H1 (cell line): Measurements from ENCODE around the gene FOXO6. TPM values are rescaled to one million over a fixed set of nuclear protein-coding genes. Genes with fewer than 3 reads are reported as not detected.

ENCODE experiments used
- CTCF ChIA-PET: fragments of 300-600 bp; sonication (Branson Sonifier 250); formaldehyde crosslinking; loops from one replicate; lab custom pipeline; 2021; ENCODE audit not compliant: partially characterized antibody; lab: Charles Lee
- POLR2A ChIA-PET: fragments of 300-600 bp; sonication (Branson Sonifier 250); formaldehyde crosslinking; loops from one replicate; lab custom pipeline; 2021; ENCODE audit warnings: inconsistent platforms; ENCODE audit not compliant: partially characterized antibody; lab: Charles Lee
- DNase-seq, 2 experiments: peaks; one replicate each; pipeline versions ENCODE4 v3.0.0 to v3.0.0-alpha.2; 2010 to 2022; ENCODE audit warnings: low spot score in 2 of 2, low read depth in 1 of 2, mixed read lengths in 1 of 2
- FAIRE-seq: peaks from 2 replicates; lab custom pipeline; 2011; peaks lifted over from hg19 to GRCh38; lab: Jason Lieb, UNC
- H2AFZ ChIP-seq: 2 replicates; pipeline ENCODE4 v1.8.1; 2012; ENCODE audit warnings: low read length, inconsistent platforms
- H2AK5ac ChIP-seq: 2 replicates; pipeline ENCODE4 v1.6.1; 2013; ENCODE audit warnings: low read depth, low read length
- H2BK120ac ChIP-seq: replicated peaks from 2 replicates; pipeline ENCODE3; 2013; ENCODE audit warnings: low read depth, low read length, inconsistent platforms
- H2BK12ac ChIP-seq: 2 replicates; pipeline ENCODE4 v1.6.1; 2013; ENCODE audit warnings: low read depth, low read length
- H2BK15ac ChIP-seq: 2 replicates; pipeline ENCODE4 v1.6.1; 2013; ENCODE audit warnings: low read length
- H2BK20ac ChIP-seq: 2 replicates; pipeline ENCODE4 v1.6.1; 2013; ENCODE audit warnings: low read length
- H2BK5ac ChIP-seq: 2 replicates; pipeline ENCODE4 v1.6.1; 2013; ENCODE audit warnings: low read depth, low read length
- H3K14ac ChIP-seq: 2 replicates; pipeline ENCODE4 v1.6.1; 2013; ENCODE audit warnings: inconsistent platforms; ENCODE audit not compliant: insufficient read length
- H3K18ac ChIP-seq: 2 replicates; pipeline ENCODE4 v1.6.1; 2013; ENCODE audit warnings: low read length; ENCODE audit errors: extremely low read depth
- H3K23ac ChIP-seq: 2 replicates; pipeline ENCODE4 v1.6.1; 2013; ENCODE audit warnings: inconsistent platforms; ENCODE audit not compliant: insufficient read length
- H3K23me2 ChIP-seq: 2 replicates; pipeline ENCODE4 v1.6.1; 2013; ENCODE audit warnings: low read depth, low read length
- H3K27ac ChIP-seq: 2 replicates; pipeline ENCODE4 v1.6.1; 2011; ENCODE audit warnings: low read depth, low read length, inconsistent platforms
- H3K27me3 ChIP-seq, 4 experiments: replicated peaks in 1 of 4; 1 replicate in 1 of 4; 2 replicates in 3 of 4; pipeline versions ENCODE4 v1.6.1 to v1.8.1; 2011 to 2013; ENCODE audit warnings: low read length in 3 of 4, mild to moderate bottlenecking in 3 of 4, inconsistent platforms in 2 of 4, mixed read lengths in 2 of 4, moderate library complexity in 1 of 4; ENCODE audit not compliant: control insufficient read depth in 3 of 4, insufficient read depth in 3 of 4; ENCODE audit errors: extremely low read depth in 1 of 4
- H3K36me3 ChIP-seq, 4 experiments: 2 replicates each; pipeline versions ENCODE4 v1.6.1 to v1.8.1; 2011 to 2013; ENCODE audit warnings: mild to moderate bottlenecking in 4 of 4, low read length in 3 of 4, moderate library complexity in 2 of 4, control low read depth in 1 of 4, inconsistent platforms in 1 of 4; ENCODE audit not compliant: insufficient read depth in 4 of 4, control insufficient read depth in 2 of 4
- H3K4ac ChIP-seq: replicated peaks from 2 replicates; pipeline ENCODE3; 2013; ENCODE audit warnings: low read length, low read depth, mixed read lengths, inconsistent platforms; ENCODE audit not compliant: insufficient read length
- H3K4me1 ChIP-seq, 4 experiments: replicated peaks in 1 of 4; 1 replicate in 1 of 4; 2 replicates in 3 of 4; pipeline versions ENCODE4 v1.6.1 to v1.8.1; 2011 to 2013; ENCODE audit warnings: low read length in 3 of 4, inconsistent platforms in 2 of 4, mixed read lengths in 1 of 4; ENCODE audit not compliant: insufficient read depth in 4 of 4, control insufficient read depth in 3 of 4
- H3K4me2 ChIP-seq, 2 experiments: 2 replicates each; pipeline versions ENCODE4 v1.6.1 to v1.8.1; 2011 to 2013; ENCODE audit warnings: low read depth in 2 of 2, low read length in 2 of 2, control low read depth in 1 of 2, inconsistent platforms in 1 of 2, mild to moderate bottlenecking in 1 of 2; ENCODE audit not compliant: insufficient read depth in 1 of 2
- H3K4me3 ChIP-seq, 4 experiments: fragments of 200-600, 300-600 bp in 1 of 4; sonication (generic), shearing (Covaris generic), sonication (Bioruptor Twin) in 1 of 4; 2 replicates each; pipeline versions ENCODE4 v1.5.1 to v1.8.1; 2011 to 2016; ENCODE audit warnings: low read length in 4 of 4, low read depth in 3 of 4, control low read depth in 2 of 4, inconsistent platforms in 2 of 4, mild to moderate bottlenecking in 2 of 4, mixed read lengths in 1 of 4, moderate library complexity in 1 of 4; ENCODE audit not compliant: insufficient read depth in 2 of 4; ENCODE audit errors: extremely low read depth in 1 of 4
- H3K56ac ChIP-seq: replicated peaks from 2 replicates; pipeline ENCODE3; 2013; ENCODE audit warnings: low read depth, mild to moderate bottlenecking, mixed read lengths, low read length, inconsistent platforms; ENCODE audit not compliant: insufficient read length
- H3K79me1 ChIP-seq: 2 replicates; pipeline ENCODE4 v1.6.1; 2013; ENCODE audit warnings: low read depth, low read length, control low read depth
- H3K79me2 ChIP-seq, 2 experiments: 2 replicates each; pipeline versions ENCODE4 v1.6.1 to v1.8.1; 2012 to 2013; ENCODE audit warnings: low read length in 2 of 2, mild to moderate bottlenecking in 2 of 2, inconsistent platforms in 1 of 2; ENCODE audit not compliant: insufficient read depth in 2 of 2, control insufficient read depth in 1 of 2
- H3K9ac ChIP-seq, 4 experiments: replicated peaks in 1 of 4; 1 replicate in 1 of 4; 2 replicates in 3 of 4; pipeline versions ENCODE4 v1.6.1 to v1.8.1; 2011 to 2013; ENCODE audit warnings: low read depth in 3 of 4, low read length in 3 of 4, control low read depth in 2 of 4, mild to moderate bottlenecking in 2 of 4, moderate library complexity in 2 of 4, inconsistent platforms in 1 of 4; ENCODE audit errors: extremely low read depth in 1 of 4
- H3K9me3 ChIP-seq, 2 experiments: 2 replicates each; pipeline versions ENCODE4 v1.6.1 to v1.8.1; 2012 to 2013; ENCODE audit warnings: mild to moderate bottlenecking in 2 of 2, moderate library complexity in 2 of 2, control low read depth in 1 of 2, inconsistent platforms in 1 of 2, low read depth in 1 of 2, low read length in 1 of 2, mixed read lengths in 1 of 2; ENCODE audit not compliant: insufficient read depth in 2 of 2
- H4K20me1 ChIP-seq, 2 experiments: replicated peaks in 1 of 2; 2 replicates each; pipeline versions ENCODE3 to v1.8.1; 2011 to 2013; ENCODE audit warnings: inconsistent platforms in 2 of 2, low read length in 2 of 2, mild to moderate bottlenecking in 1 of 2; ENCODE audit not compliant: insufficient read depth in 2 of 2, control insufficient read depth in 1 of 2
- H4K5ac ChIP-seq: 2 replicates; pipeline ENCODE4 v1.6.1; 2013; ENCODE audit warnings: low read length, low read depth, mixed read lengths, inconsistent platforms; ENCODE audit not compliant: insufficient read length
- H4K8ac ChIP-seq: 2 replicates; pipeline ENCODE4 v1.8.0; 2013; ENCODE audit warnings: mild to moderate bottlenecking, moderate library complexity, low read length, inconsistent platforms; ENCODE audit not compliant: insufficient read depth; ENCODE audit errors: extremely low read depth
- H4K91ac ChIP-seq: replicated peaks from 2 replicates; pipeline ENCODE3; 2013; ENCODE audit warnings: low read length, mixed read lengths, inconsistent platforms; ENCODE audit not compliant: insufficient read length
- GABPA ChIP-seq: IDR thresholded peaks from 2 replicates; pipeline ENCODE4 v1.6.1; 2011; ENCODE audit warnings: mild to moderate bottlenecking, low read length, moderate library complexity, borderline replicate concordance; ENCODE audit not compliant: insufficient read depth
- TEAD4 ChIP-seq: IDR thresholded peaks from 2 replicates; pipeline ENCODE4 v1.6.1; 2012; ENCODE audit warnings: low read depth, low read length, inconsistent platforms, mixed read lengths
- WGBS, 2 experiments: shearing (Covaris generic) in 1 of 2; methylation state at CpG; one replicate each; pipeline versions ENCODE4 v1.1.6 to v1.1.7; 2013 to 2015; ENCODE audit warnings: low lambda C conversion rate in 2 of 2, mixed read lengths in 2 of 2, inconsistent platforms in 1 of 2, low coverage in 1 of 2, missing lambda C conversion rate in 1 of 2; ENCODE audit not compliant: insufficient replicate concordance in 2 of 2, insufficient coverage in 1 of 2, insufficient read length in 1 of 2; ENCODE audit errors: extremely low coverage in 1 of 2, missing lambda C conversion rate in 1 of 2; 5-methylcytosine and 5-hydroxymethylcytosine counted together
- polyA plus RNA-seq, 7 experiments: library from polyadenylated mRNA; depleted of rRNA in 3 of 7; stranded (reverse) in 5 of 7; unstranded in 2 of 7; fragments of >200 nt in 5 of 7; fragments of 200-250 nt in 2 of 7; gene quantifications; 1 replicate in 5 of 7; 2 replicates in 1 of 7; 4 replicates in 1 of 7; pipeline versions ENCODE4 v1.2.1 to v1.2.3, GENCODE V29; 2011 to 2013; ENCODE audit warnings: missing spikeins in 2 of 7, mixed read lengths in 2 of 7
- total RNA-seq: library from RNA; stranded (reverse); fragmentation: NEBNext Ultra II Directional; extraction: Animal tissue kit (Norgen Biotek cat#: 25700); gene quantifications from 2 replicates; pipeline ENCODE4 v1.2.1, GENCODE V29; 2021

Gene FOXO6
- total and polyA plus RNA-seq, 2 of the 8 experiments (the other 6 are each of a cell fraction or from before 2014, with no cell fraction given), result 0.59 to 3.0 TPM

DNA sequence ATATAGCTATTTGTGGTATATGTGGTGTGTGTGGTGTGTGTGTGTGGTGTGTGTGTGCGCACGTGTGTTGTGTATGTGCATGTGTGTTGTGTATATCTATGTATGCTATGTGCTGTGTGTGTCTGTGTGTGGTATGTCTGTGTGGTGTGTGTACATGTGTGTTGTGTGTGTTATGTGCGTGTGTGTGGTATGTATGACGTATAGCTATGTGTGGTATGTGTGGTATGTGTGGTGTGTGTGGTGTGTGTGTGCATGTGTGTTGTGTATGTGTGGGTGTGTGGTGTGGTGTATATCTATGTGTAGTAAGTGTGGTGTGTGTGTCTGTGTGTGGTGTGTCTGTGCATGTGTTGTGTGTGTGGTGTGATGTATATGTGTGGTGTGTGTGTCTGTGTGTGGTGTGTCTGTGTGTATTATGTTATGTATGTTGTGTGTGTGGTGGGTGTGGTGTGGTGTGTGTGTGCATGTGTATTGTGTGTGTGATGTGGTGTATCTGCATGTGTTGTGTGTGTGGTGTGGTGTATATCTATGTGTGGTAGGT, 63.4 kb downstream of the FOXO6 start:
- peak overlapping the region; percentile 97 for H4K91ac ChIP-seq
- no peaks in the 10 kb centered on the region; a peak in 1 of 8 replicates for H3K36me3 ChIP-seq
- H2BK20ac ChIP-seq, result no peak overlapping the region
- no peak overlapping the region for H3K27ac ChIP-seq
- H2BK15ac ChIP-seq, result 0 out of 2 replicates have a peak overlapping the region, but pooled peaks have one; percentile 14
- no peak for TF ChIP-seq GABPA
- peak; percentile 52 for TF ChIP-seq TEAD4
- TF ChIP-seq, all 59 proteins: peak for 1
- H3K56ac ChIP-seq, result peak overlapping the region; percentile 100
- WGBS, 2 experiments, result 83% methylated on average over 4 of the region's 4 CpGs; no CpG with 5 or more reads in 1 of the 2 experiments
- no peak overlapping the region for H2BK5ac ChIP-seq
- ChIA-PET CTCF (interaction anchor here (0.5 to 16.3 kb wide), 15 partner anchors 8 to 159 kb away, joined by 3 to 420 read pairs (median 9); no protein-coding TSS in a partner anchor), POLR2A (no interaction called here)
- H3K14ac ChIP-seq, result no peak overlapping the region
- peaks cover 0 to 7% (median 2%) of the 10 kb centered on the region in 4 experiments; a peak in 4 of 7 replicates for H3K4me1 ChIP-seq
- H2AFZ ChIP-seq, result no peak overlapping the region
- H3K4me2 ChIP-seq, result no peak overlapping the region
- H4K8ac ChIP-seq, result no peak overlapping the region
- peak overlapping the region; percentile 65; the same call in 1 of the 2 replicates for H2AK5ac ChIP-seq
- H3K4ac ChIP-seq, result no peak overlapping the region
- H3K79me2 ChIP-seq, result peaks cover 0 to 3% of the 10 kb centered on the region in 2 experiments; a peak in 1 of 4 replicates
- no peak overlapping the region; a peak in 1 of 7 replicates for H3K9ac ChIP-seq
- H3K9me3 ChIP-seq, result no peaks in the 10 kb centered on the region
- DNase-seq (no peak), FAIRE-seq (peak; percentile 80)
- H3K23ac ChIP-seq, result peak overlapping the region; percentile 27
- H4K5ac ChIP-seq, result no peak overlapping the region
- peak overlapping the region; percentile 61 for H2BK120ac ChIP-seq
- peak overlapping the region; percentile 10; the same call in 1 of the 2 replicates for H2BK12ac ChIP-seq
- H3K4me3 ChIP-seq, result no peak overlapping the region
- peaks cover 0 to 14% of the 10 kb centered on the region in 2 experiments for H4K20me1 ChIP-seq
- H3K18ac ChIP-seq, result no peak overlapping the region
- no peaks in the 10 kb centered on the region; the same call in 1 of the 2 replicates for H3K79me1 ChIP-seq
- peaks cover 12% of the 10 kb centered on the region; the same call in 1 of the 2 replicates for H3K23me2 ChIP-seq
- no peaks in the 10 kb centered on the region for H3K27me3 ChIP-seq
